HG02623 (cell line): Measurements from ENCODE around the gene NAA20.

Experiments
- ATAC-seq: cut with Tn5 transposase; IDR thresholded peaks from one replicate; pipeline ENCODE4 v1.9.1; 2021; ENCODE audit warnings: moderate library complexity; ENCODE audit not compliant: unreplicated experiment

The NAA20 gene

GRCh38 chr20:20070871-20071726 is 53.9 kb downstream of the NAA20 start:
- ATAC-seq: no peak

GRCh38 chr20:20073801-20074371 is 56.7 kb downstream of the NAA20 start:
- no peak for ATAC-seq

- no peak for ATAC-seq
Observed at GRCh38 chr20:20075032-20075431, 57.9 kb downstream of the NAA20 start.

- ATAC-seq: no peak
Observed at GRCh38 chr20:20076297-20077065, 59.3 kb downstream of the NAA20 start.

GRCh38 chr20:20078041-20078440 is 60.9 kb downstream of the NAA20 start:
- ATAC-seq: no peak

- no peak for ATAC-seq
Observed at GRCh38 chr20:20079102-20079784, 62.1 kb downstream of the NAA20 start.
